AG04449 (cell line): Measurements from ENCODE around the gene SIPA1L3.

ENCODE experiments used
- CTCF ChIA-PET: fragments of 350-600 bp; formaldehyde crosslinking; extraction: SDS; loops from one replicate; lab custom pipeline; 2021; ENCODE audit warnings: antibody characterized with exemption; lab: Yijun Ruan, JAX
- POLR2A ChIA-PET: fragments of 400-600, 350-600 bp; formaldehyde crosslinking; extraction: SDS; loops from one replicate; lab custom pipeline; 2020; ENCODE audit warnings: antibody characterized with exemption, inconsistent platforms; lab: Yijun Ruan, JAX
- DNase-seq: peaks from one replicate; pipeline ENCODE4 v3.0.0-alpha.2; 2010; ENCODE audit warnings: low read depth, low spot score
- H3K4me3 ChIP-seq: 2 replicates; pipeline ENCODE4 v1.5.1; 2011; ENCODE audit warnings: low read depth, mild to moderate bottlenecking, control low read depth, low read length
- CTCF ChIP-seq: IDR thresholded peaks from one replicate; pipeline ENCODE4 v1.5.1; 2011; ENCODE audit warnings: mild to moderate bottlenecking, moderate library complexity, low read length, control low read depth, inconsistent platforms; ENCODE audit not compliant: insufficient read depth; ENCODE audit errors: missing control alignments

SIPA1L3 gene

GRCh38 chr19:37948362-37948761 is 41.4 kb downstream of the SIPA1L3 start:
- H3K4me3 ChIP-seq, result no peak overlapping the region
- DNase-seq, result no peak
- CTCF ChIA-PET, result no interaction called here
- TF ChIP-seq CTCF, result no peak
- POLR2A ChIA-PET, result no interaction called here

- POLR2A ChIA-PET, result interaction anchor here (0.6 to 0.7 kb wide), 2 partner anchors 23 to 124 kb away, joined by 3 to 6 read pairs; no protein-coding TSS in a partner anchor
- TF ChIP-seq CTCF, result no peak
- no peak overlapping the region for H3K4me3 ChIP-seq
- CTCF ChIA-PET, result interaction anchor here (1.1 kb wide), 1 partner anchor 48 kb away, joined by 3 read pairs; no protein-coding TSS in a partner anchor
- DNase-seq, result no peak
Observed at GRCh38 chr19:37950471-37951175, 43.6 kb downstream of the SIPA1L3 start.

GRCh38 chr19:37951816-37952210 is 44.8 kb downstream of the SIPA1L3 start:
- ChIA-PET CTCF (no interaction called here), POLR2A (no interaction called here)
- no peak for TF ChIP-seq CTCF
- DNase-seq, result no peak
- H3K4me3 ChIP-seq, result no peak overlapping the region

GRCh38 chr19:37953171-37953917 is 46.3 kb downstream of the SIPA1L3 start:
- no peak for TF ChIP-seq CTCF
- no peak overlapping the region for H3K4me3 ChIP-seq
- no peak for DNase-seq
- POLR2A ChIA-PET, result no interaction called here
- CTCF ChIA-PET, result interaction anchor here (0.9 to 2.3 kb wide), 5 partner anchors 10 to 51 kb away, joined by 3 to 7 read pairs (median 3); no protein-coding TSS in a partner anchor

GRCh38 chr19:37953918-37954303 is 46.9 kb downstream of the SIPA1L3 start:
- DNase-seq, result no peak
- no peak for TF ChIP-seq CTCF
- POLR2A ChIA-PET, result interaction anchor here (0.5 kb wide), 1 partner anchor 8 kb away, joined by 4 read pairs; no protein-coding TSS in a partner anchor
- CTCF ChIA-PET, result interaction anchor here (1.2 to 2.3 kb wide), 3 partner anchors 9 to 51 kb away, joined by 3 to 7 read pairs (median 7); no protein-coding TSS in a partner anchor
- no peak overlapping the region for H3K4me3 ChIP-seq

GRCh38 chr19:37954421-37954874 is 47.4 kb downstream of the SIPA1L3 start:
- H3K4me3 ChIP-seq, result no peak overlapping the region
- POLR2A ChIA-PET, result interaction anchor here (0.5 kb wide), 1 partner anchor 7 kb away, joined by 4 read pairs; no protein-coding TSS in a partner anchor
- DNase-seq, result no peak
- CTCF ChIA-PET, result interaction anchor here (1.7 to 2.3 kb wide), 2 partner anchors 9 to 52 kb away, joined by 7 read pairs; no protein-coding TSS in a partner anchor
- no peak for TF ChIP-seq CTCF
